Muscle of back (tissue), 11 donors: ENCODE data around the gene OLIG3. TPM values are rescaled to one million over a fixed set of nuclear protein-coding genes. Genes with fewer than 3 reads are reported as not detected.

ENCODE experiments used
- DNase-seq, 3 donors: peaks; one replicate each; pipeline versions ENCODE4 v3.0.0 to v3.0.0-alpha.2; 2013
- polyA plus RNA-seq, 10 donors: library from polyadenylated mRNA; unstranded; fragments of 120-200 nt; gene quantifications; one replicate each; pipeline ENCODE4 v1.2.1, GENCODE V29; 2013; ENCODE audit not compliant: insufficient read length in 10 of 10

OLIG3 gene
- polyA plus RNA-seq, 10 donors: not detected

GRCh38 chr6:137471986-137472385 is 22.2 kb downstream of the OLIG3 start:
- DNase-seq: no peak

- DNase-seq: no peak
Measured at GRCh38 chr6:137471497-137471896, 22.7 kb downstream of the OLIG3 start.

- no peak for DNase-seq
Measured at GRCh38 chr6:137467211-137467610, 27.0 kb downstream of the OLIG3 start.

GRCh38 chr6:137465378-137466009 is 28.7 kb downstream of the OLIG3 start:
- DNase-seq: no peak

GRCh38 chr6:137452333-137452894 is 41.8 kb downstream of the OLIG3 start:
- DNase-seq: no peak

GRCh38 chr6:137443901-137444300 is 50.3 kb downstream of the OLIG3 start:
- DNase-seq: no peak
